ENCODE results near the gene TMEM198.

DNA sequence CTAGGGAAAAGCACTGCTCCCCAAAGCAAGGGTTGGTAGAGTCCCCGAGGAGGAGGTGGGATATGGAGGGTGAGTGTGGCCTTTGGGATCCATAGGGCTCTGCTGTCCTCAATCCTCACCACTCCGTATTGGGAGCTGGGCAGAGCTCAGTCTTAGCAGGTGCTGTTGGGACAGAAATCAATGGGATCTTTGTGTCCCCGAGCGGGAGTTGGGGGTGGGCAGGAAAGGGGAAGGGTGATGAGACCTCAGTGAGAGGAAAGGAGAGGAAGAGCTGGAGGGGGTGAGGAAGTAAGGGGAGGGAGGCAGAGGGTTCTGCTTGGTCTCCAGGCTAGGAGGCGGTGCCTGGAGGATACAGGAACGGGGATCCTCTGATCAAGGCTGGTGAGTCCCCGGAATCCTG lies 26.9 kb upstream of the TMEM198 start:
- TF ChIP-seq EZH2 (IDR thresholded peaks at IDR 0.05; ENCODE audit: insufficient read depth, poor library complexity, severe bottlenecking), result no peak
- no peak for TF ChIP-seq EZH2phosphoT487 (IDR thresholded peaks at IDR 0.05; ENCODE audit: insufficient read depth, low read depth)

All from GM23248 (cell line).